ENCODE results near the gene TMEM130.

- TF ChIP-seq TAF1 (IDR thresholded peaks at IDR 0.05; ENCODE audit: borderline replicate concordance, insufficient read depth, low read length) (no peak), REST (IDR thresholded peaks at IDR 0.05; ENCODE audit: insufficient read depth in 1 of 2, low read depth in 2 of 2, low read length in 2 of 2) (no peak), POLR2AphosphoS5 (IDR thresholded peaks at IDR 0.05; ENCODE audit: low read depth, low read length) (no peak)
These were observed 14.0 kb downstream of the TMEM130 start for GRCh38 chr7:98855610-98856422.
